Effector memory CD4-positive, alpha-beta T cell (primary cell): ENCODE data around the gene OGT.

Experiments used
- DNase-seq, 3 donors: peaks; one replicate each; pipeline ENCODE4 v3.0.0-alpha.2; 2020
- H3K27ac ChIP-seq: 2 replicates; pipeline ENCODE4 v1.7.0; 2013; ENCODE audit warnings: mild to moderate bottlenecking, low read length, moderate library complexity; ENCODE audit not compliant: insufficient read depth, poor library complexity, severe bottlenecking
- H3K27me3 ChIP-seq: replicated peaks from 2 replicates; pipeline ENCODE4 v1.7.0; 2013; ENCODE audit warnings: mild to moderate bottlenecking, low read length; ENCODE audit not compliant: insufficient read depth, control insufficient read depth, poor library complexity, severe bottlenecking
- H3K36me3 ChIP-seq: 2 replicates; pipeline ENCODE4 v1.7.0; 2013; ENCODE audit warnings: mild to moderate bottlenecking, low read length, moderate library complexity; ENCODE audit not compliant: control insufficient read depth, insufficient read depth
- H3K4me1 ChIP-seq: 2 replicates; pipeline ENCODE4 v1.7.0; 2013; ENCODE audit warnings: low read length, mild to moderate bottlenecking; ENCODE audit not compliant: control insufficient read depth, insufficient read depth, poor library complexity, severe bottlenecking
- H3K4me3 ChIP-seq: 2 replicates; pipeline ENCODE4 v1.7.0; 2013; ENCODE audit warnings: low read length, low read depth, mild to moderate bottlenecking; ENCODE audit not compliant: insufficient read depth, poor library complexity, severe bottlenecking
- H3K9me3 ChIP-seq: 2 replicates; pipeline ENCODE4 v1.7.0; 2013; ENCODE audit warnings: mild to moderate bottlenecking, low read length, moderate library complexity; ENCODE audit not compliant: control insufficient read depth

Gene OGT

DNA sequence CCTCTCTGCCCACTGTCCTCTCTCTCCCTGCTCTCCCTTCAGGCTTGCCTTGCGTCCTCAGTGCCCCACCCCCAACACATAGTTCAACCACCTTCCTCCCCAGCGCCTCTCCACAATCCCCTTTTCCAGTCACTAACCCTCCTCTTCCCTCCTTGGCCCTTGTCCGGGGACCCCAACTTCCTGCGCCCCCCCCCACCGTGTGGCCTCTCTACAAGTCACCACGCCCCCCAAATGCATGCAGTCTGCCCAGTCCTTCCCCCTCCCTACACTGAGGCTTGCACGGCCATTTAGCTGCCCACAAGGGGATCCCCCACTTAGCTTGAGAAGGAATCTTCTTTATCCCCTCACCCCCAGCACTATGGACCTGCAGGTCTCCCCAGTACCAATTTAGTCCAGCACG, 84.8 kb downstream of the OGT start:
- Histone ChIP-seq H3K27me3 (no peaks in the 10 kb centered on the region), H3K27ac (peak overlapping the region; percentile 72), H3K4me3 (peak overlapping the region; percentile 38), H3K36me3 (no peaks in the 10 kb centered on the region), H3K9me3 (no peaks in the 10 kb centered on the region), H3K4me1 (peaks cover 39% of the 10 kb centered on the region)
- no peak for DNase-seq

- H3K9me3 ChIP-seq: no peaks in the 10 kb centered on the region
- H3K4me1 ChIP-seq: peaks cover 45% of the 10 kb centered on the region
- peak within 1 kb of the TSS; percentile 72 for H3K27ac ChIP-seq
- H3K27me3 ChIP-seq: no peaks in the 10 kb centered on the region
- no peaks in the 10 kb centered on the region for H3K36me3 ChIP-seq
- peak; percentile 45 to 59 (median 47) for DNase-seq
- peak within 1 kb of the TSS; percentile 38 for H3K4me3 ChIP-seq
These were observed 85.4 kb downstream of the OGT start, which contains the start of gene CXCR3 for GRCh38 chrX:71618303-71618721. CXCR3 (minus strand) TSS chrX:71618511; CDS start chrX:71618449, 62 bp downstream.

GRCh38 chrX:71618787-71619186, 85.9 kb downstream of the OGT start:
- H3K4me3 ChIP-seq: peak overlapping the region; percentile 38
- H3K9me3 ChIP-seq: no peaks in the 10 kb centered on the region
- no peaks in the 10 kb centered on the region for H3K27me3 ChIP-seq
- peaks cover 50% of the 10 kb centered on the region for H3K4me1 ChIP-seq
- DNase-seq: no peak
- no peaks in the 10 kb centered on the region for H3K36me3 ChIP-seq
- H3K27ac ChIP-seq: peak overlapping the region; percentile 72

- no peaks in the 10 kb centered on the region for H3K9me3 ChIP-seq
- peak overlapping the region; percentile 72 for H3K27ac ChIP-seq
- peaks cover 54% of the 10 kb centered on the region for H3K4me1 ChIP-seq
- H3K36me3 ChIP-seq: no peaks in the 10 kb centered on the region
- no peak overlapping the region for H3K4me3 ChIP-seq
- H3K27me3 ChIP-seq: no peaks in the 10 kb centered on the region
- DNase-seq: peak; percentile 43 to 60 (median 51)
These were observed 86.3 kb downstream of the OGT start for GRCh38 chrX:71619193-71619592.

GRCh38 chrX:71619986-71620385, 87.1 kb downstream of the OGT start:
- Histone ChIP-seq H3K4me3 (no peak overlapping the region), H3K4me1 (peaks cover 57% of the 10 kb centered on the region), H3K27me3 (no peaks in the 10 kb centered on the region), H3K27ac (peak overlapping the region; percentile 72), H3K9me3 (no peaks in the 10 kb centered on the region), H3K36me3 (no peaks in the 10 kb centered on the region)
- DNase-seq: no peak

DNA sequence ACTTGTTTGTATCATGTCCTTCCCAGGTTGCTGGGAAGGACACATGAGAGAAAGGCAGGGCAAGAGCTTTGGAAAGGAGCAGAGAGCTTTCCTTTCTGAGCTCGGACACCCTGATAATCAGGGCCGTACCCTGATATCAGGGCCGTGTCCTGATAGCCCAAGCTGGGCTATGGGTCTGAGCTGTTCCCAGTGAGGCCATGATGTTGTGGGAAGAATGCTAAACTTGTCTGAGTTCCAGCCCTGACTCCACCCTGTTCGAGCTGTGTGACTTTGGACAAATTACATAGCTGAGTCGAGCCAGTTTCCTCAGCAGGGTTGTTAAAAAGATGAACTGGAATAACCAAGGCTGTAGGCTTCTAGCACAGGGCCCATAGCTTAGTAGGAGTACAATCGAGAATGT, 88.7 kb downstream of the OGT start:
- Histone ChIP-seq H3K36me3 (no peaks in the 10 kb centered on the region), H3K27ac (peak overlapping the region; percentile 77), H3K27me3 (no peaks in the 10 kb centered on the region), H3K9me3 (no peaks in the 10 kb centered on the region), H3K4me1 (peaks cover 50% of the 10 kb centered on the region), H3K4me3 (no peak overlapping the region)
- DNase-seq: no peak

GRCh38 chrX:71622032-71622575, 89.2 kb downstream of the OGT start:
- DNase-seq: no peak
- no peaks in the 10 kb centered on the region for H3K27me3 ChIP-seq
- no peak overlapping the region for H3K4me3 ChIP-seq
- no peaks in the 10 kb centered on the region for H3K36me3 ChIP-seq
- no peaks in the 10 kb centered on the region for H3K9me3 ChIP-seq
- H3K4me1 ChIP-seq: peaks cover 50% of the 10 kb centered on the region
- H3K27ac ChIP-seq: peak overlapping the region; percentile 77

DNA sequence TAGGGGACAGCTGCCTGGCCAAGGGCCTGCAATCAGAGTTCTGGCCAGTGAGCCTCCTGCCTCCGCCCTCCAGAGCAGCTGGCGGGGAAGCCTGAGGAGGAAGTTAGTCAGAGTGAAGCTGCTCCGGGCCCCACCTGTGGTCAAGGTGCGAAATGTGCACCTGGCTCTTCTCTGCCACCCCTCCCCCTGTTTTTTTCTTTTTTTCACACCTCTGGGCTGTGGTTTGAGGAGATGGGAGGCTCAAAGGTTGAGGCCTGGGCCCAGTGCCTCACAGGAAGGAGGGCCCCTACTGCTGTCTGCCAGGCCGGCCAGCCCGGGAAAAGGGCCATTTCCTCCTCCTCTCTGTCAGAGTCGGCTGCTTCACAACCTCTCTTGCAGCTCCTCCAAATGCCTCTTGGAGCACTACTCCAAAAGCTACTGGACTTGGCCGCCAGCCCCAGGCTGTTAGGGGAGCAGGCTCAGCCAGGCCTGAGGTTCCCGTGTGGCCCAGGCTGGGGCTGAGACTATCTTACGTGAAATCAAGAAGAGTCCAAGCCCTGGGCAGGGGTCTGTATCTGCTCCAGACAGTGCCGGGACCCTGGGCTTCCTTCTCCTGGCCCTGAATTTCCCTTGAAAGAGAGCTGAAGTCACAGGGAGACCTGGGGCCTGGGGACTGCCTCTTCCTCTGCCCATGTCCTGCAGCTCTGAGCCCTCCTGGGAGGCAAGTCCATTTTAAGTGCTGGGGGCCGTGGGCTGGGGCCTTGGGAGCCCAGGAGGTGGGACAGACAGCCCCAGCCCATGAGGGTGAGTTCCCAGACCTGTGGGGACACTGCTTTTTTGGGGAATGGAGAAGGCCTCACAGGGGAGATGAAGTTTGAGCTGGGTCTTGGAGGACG, 89.9 kb downstream of the OGT start:
- Histone ChIP-seq H3K9me3 (no peaks in the 10 kb centered on the region), H3K4me3 (no peak overlapping the region), H3K27ac (peak overlapping the region; percentile 77), H3K36me3 (no peaks in the 10 kb centered on the region), H3K27me3 (no peaks in the 10 kb centered on the region), H3K4me1 (peaks cover 46% of the 10 kb centered on the region)
- peak; percentile 60 to 81 (median 69) for DNase-seq

DNA sequence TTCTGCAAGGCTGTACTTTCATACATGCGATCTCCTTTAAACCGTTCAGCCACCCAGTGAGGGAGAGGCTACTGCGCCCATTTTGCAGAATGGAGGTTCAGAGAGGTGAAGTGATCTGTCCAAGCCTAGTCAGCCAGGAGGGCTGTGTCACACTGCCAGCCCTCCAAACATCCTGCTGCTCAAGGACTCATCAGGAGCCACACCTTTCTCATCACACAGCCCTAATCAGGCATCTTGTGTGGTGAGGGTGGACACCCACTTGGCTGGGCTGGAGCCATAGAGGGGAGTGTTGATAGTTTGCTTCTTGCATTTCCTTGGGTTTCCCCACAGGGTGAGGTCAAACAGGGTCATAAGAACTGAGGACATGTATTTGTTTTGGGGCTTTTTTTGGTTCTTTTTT, 90.8 kb downstream of the OGT start:
- Histone ChIP-seq H3K36me3 (no peaks in the 10 kb centered on the region), H3K27me3 (no peaks in the 10 kb centered on the region), H3K4me1 (peaks cover 40% of the 10 kb centered on the region), H3K9me3 (no peaks in the 10 kb centered on the region), H3K27ac (peak overlapping the region; percentile 77), H3K4me3 (no peak overlapping the region)
- DNase-seq: no peak

GRCh38 chrX:71625471-71625870, 92.6 kb downstream of the OGT start:
- Histone ChIP-seq H3K4me3 (no peak overlapping the region), H3K36me3 (no peaks in the 10 kb centered on the region), H3K27ac (no peak overlapping the region), H3K27me3 (no peaks in the 10 kb centered on the region), H3K4me1 (peaks cover 23% of the 10 kb centered on the region), H3K9me3 (no peaks in the 10 kb centered on the region)
- DNase-seq: no peak
